K562 (cell line): ENCODE results near the gene SCAMP5. TPM values are rescaled to one million over a fixed set of nuclear protein-coding genes. Genes with fewer than 3 reads are reported as not detected.

Experiments used
- BACH1 ChIP-seq: fragments of 200-800 bp; sonication (Bioruptor generic); IDR thresholded peaks from 2 replicates; pipeline ENCODE4 v1.6.1; 2016; ENCODE audit warnings: missing genetic modification characterization, missing compliant biosample characterization
- BHLHE40 ChIP-seq: IDR thresholded peaks from 2 replicates; pipeline ENCODE4 v1.6.1; 2011; ENCODE audit warnings: low read length, improper control_type of control experiment
- BMI1 ChIP-seq: fragments of 150-350 bp; IDR thresholded peaks from 2 replicates; pipeline ENCODE4 v1.6.1; 2014; ENCODE audit warnings: low read length
- CEBPB ChIP-seq: fragments of 450-650 bp; IDR thresholded peaks from 2 replicates; pipeline ENCODE4 v1.6.1; 2016; ENCODE audit warnings: missing genetic modification characterization, missing compliant biosample characterization
- ELF4 ChIP-seq: fragments of 450-650 bp; formaldehyde crosslinking; IDR thresholded peaks from 2 replicates; pipeline ENCODE4 v1.4.0; 2022; ENCODE audit warnings: missing genetic modification characterization
- GABPB1 ChIP-seq: sonication (generic); formaldehyde crosslinking; IDR thresholded peaks from 2 replicates; pipeline ENCODE4 v1.8.0; 2022; ENCODE audit warnings: mild to moderate bottlenecking, missing genetic modification reagents
- GATAD2A ChIP-seq: fragments of 450-650 bp; IDR thresholded peaks from 2 replicates; pipeline ENCODE4 v1.6.1; 2017
- GTF2E2 ChIP-seq: fragments of 200-800 bp; sonication (Bioruptor generic); IDR thresholded peaks from 2 replicates; pipeline ENCODE4 v1.6.1; 2016; ENCODE audit warnings: missing genetic modification characterization, missing compliant biosample characterization
- HMG20B ChIP-seq: fragments of 250-450 bp; sonication (Bioruptor Pico); IDR thresholded peaks from 2 replicates; pipeline ENCODE4 v1.5.0; 2021; ENCODE audit warnings: mild to moderate bottlenecking
- HNRNPLL ChIP-seq: fragments of 200-400 bp; formaldehyde crosslinking; IDR thresholded peaks from 2 replicates; pipeline ENCODE4 v1.6.1; 2017; ENCODE audit warnings: low read length, low read depth, mild to moderate bottlenecking; ENCODE audit not compliant: poor library complexity, severe bottlenecking
- KDM1A ChIP-seq, 2 experiments: fragments of 450-650 bp; IDR thresholded peaks; 2 replicates each; pipeline ENCODE4 v1.6.1; 2016; ENCODE audit warnings: mild to moderate bottlenecking in 2 of 2
- KDM4B ChIP-seq, 2 experiments: fragments of 450-650 bp in 1 of 2; sonication (generic) in 1 of 2; IDR thresholded peaks; 2 replicates each; pipeline ENCODE4 v1.6.1; 2016 to 2017; ENCODE audit warnings: borderline replicate concordance in 2 of 2, antibody characterized with exemption in 1 of 2, low read depth in 1 of 2, mild to moderate bottlenecking in 1 of 2
- MAFG ChIP-seq: fragments of 450-650 bp; conservative IDR thresholded peaks from 2 replicates; pipeline ENCODE4 v1.6.1; 2016; ENCODE audit warnings: missing genetic modification characterization, missing compliant biosample characterization
- MECOM ChIP-seq: fragments of 250-450 bp; sonication (Bioruptor Pico); IDR thresholded peaks from 2 replicates; pipeline ENCODE4 v1.8.0; 2022; ENCODE audit warnings: inconsistent platforms
- MTA1 ChIP-seq: fragments of 450-650 bp; IDR thresholded peaks from 2 replicates; pipeline ENCODE4 v1.6.1; 2017; ENCODE audit warnings: borderline replicate concordance
- NFATC3 ChIP-seq: fragments of 450-650 bp; IDR thresholded peaks from 2 replicates; pipeline ENCODE4 v1.6.1; 2017; ENCODE audit warnings: mild to moderate bottlenecking
- NFIC ChIP-seq: fragments of 450-650 bp; IDR thresholded peaks from 2 replicates; pipeline ENCODE4 v1.6.1; 2017; ENCODE audit warnings: mild to moderate bottlenecking, inconsistent platforms
- PHB2 ChIP-seq: fragments of 450-650 bp; IDR thresholded peaks from 2 replicates; pipeline ENCODE4 v1.6.1; 2017; ENCODE audit warnings: low read depth
- PRPF4 ChIP-seq: fragments of 200-400 bp; formaldehyde crosslinking; IDR thresholded peaks from one replicate; pipeline ENCODE4 v1.6.1; 2017; ENCODE audit warnings: low read length, low read depth, mild to moderate bottlenecking; ENCODE audit not compliant: insufficient read depth, poor library complexity, severe bottlenecking
- RUNX1 ChIP-seq: sonication (generic); IDR thresholded peaks from 2 replicates; pipeline ENCODE4 v1.6.1; 2016; ENCODE audit warnings: antibody characterized with exemption, low read depth
- TBP ChIP-seq: optimal IDR thresholded peaks from 2 replicates; pipeline ENCODE3; 2011; ENCODE audit warnings: low read depth, low read length, improper control_type of control experiment
- TSC22D4 ChIP-seq: fragments of 450-650 bp; IDR thresholded peaks from 2 replicates; pipeline ENCODE4 v1.6.1; 2016; ENCODE audit warnings: missing genetic modification characterization, missing biosample characterization, control low read depth
- XRCC5 ChIP-seq: fragments of 200-400 bp; formaldehyde crosslinking; IDR thresholded peaks from 2 replicates; pipeline ENCODE4 v1.6.1; 2017; ENCODE audit warnings: low read depth, mild to moderate bottlenecking, low read length
- ZC3H11A ChIP-seq: IDR thresholded peaks from 2 replicates; pipeline ENCODE4 v1.6.1; 2012; ENCODE audit warnings: low read depth, low read length, improper control_type of control experiment
- ZEB2 ChIP-seq: fragments of 450-650 bp; IDR thresholded peaks from 2 replicates; pipeline ENCODE4 v1.6.1; 2016
- ZKSCAN3 ChIP-seq: fragments of 250-450 bp; sonication (Bioruptor Pico); IDR thresholded peaks from 2 replicates; pipeline ENCODE4 v1.4.0; 2020
- polyA plus RNA-seq, 8 experiments: library from polyadenylated mRNA; depleted of rRNA in 4 of 8; stranded (reverse) in 5 of 8; unstranded in 3 of 8; fragments of >200 nt; fragmentation: Nextera tagmentation in 2 of 8; fragmentation: Illumina TruSeq in 1 of 8; extraction: Ambion mirVana in 2 of 8; extraction: Trizol in 1 of 8; gene quantifications; 2 replicates each; pipeline versions ENCODE4 v1.2.1 to v1.2.3, GENCODE V29; 2011 to 2014; ENCODE audit warnings: inconsistent platforms in 1 of 8, missing spikeins in 1 of 8
- total RNA-seq, 7 experiments: library from RNA; depleted of rRNA in 6 of 7; stranded (reverse); fragments of >200 nt in 6 of 7; fragmentation: Illumina TruSeq in 2 of 7; extraction: Trizol in 2 of 7; gene quantifications; 2 replicates each; pipeline versions ENCODE4 v1.2.1 to v1.2.3, GENCODE V29; 2011 to 2021; ENCODE audit warnings: low replicate concordance in 1 of 7
- TF ChIP-seq, protein P1 (sequence below): fragments of 450-650 bp; IDR thresholded peaks from 2 replicates; pipeline ENCODE4 v1.6.1; 2017; ENCODE audit warnings: antibody characterized with exemption, mild to moderate bottlenecking
- TF ChIP-seq, protein P2 (sequence below): fragments of 450-650 bp; IDR thresholded peaks from 2 replicates; pipeline ENCODE4 v1.6.1; 2014; ENCODE audit warnings: low read depth, mild to moderate bottlenecking, moderate library complexity, borderline replicate concordance

SCAMP5 gene
- total and polyA plus RNA-seq, 9 of the 15 experiments (the other 6 are each of a cell fraction or from before 2014, with no cell fraction given): 0.09 to 0.29 (median 0.19) TPM; not detected in 5

DNA sequence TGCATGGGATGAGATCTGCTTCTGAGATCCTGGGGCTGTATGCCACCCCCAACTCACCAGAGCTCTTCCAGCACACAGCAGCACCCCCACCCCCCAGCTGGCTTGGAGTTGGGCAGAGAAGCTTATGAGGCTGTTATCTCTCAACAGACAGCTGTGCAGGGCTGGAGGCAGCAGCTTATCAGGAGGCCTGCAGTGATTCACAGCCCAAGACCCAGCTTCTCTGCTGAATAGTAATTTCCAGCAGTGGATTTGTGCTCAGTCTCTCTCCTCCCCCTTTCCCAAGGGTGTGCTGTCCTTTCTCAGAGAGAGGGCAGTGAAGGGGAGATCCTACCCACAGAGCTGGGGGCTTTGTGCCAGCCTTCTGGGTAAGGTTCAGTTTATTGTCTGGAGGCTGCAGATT, 40.8 kb upstream of the SCAMP5 start (continued):
- TF ChIP-seq, protein P1, sequence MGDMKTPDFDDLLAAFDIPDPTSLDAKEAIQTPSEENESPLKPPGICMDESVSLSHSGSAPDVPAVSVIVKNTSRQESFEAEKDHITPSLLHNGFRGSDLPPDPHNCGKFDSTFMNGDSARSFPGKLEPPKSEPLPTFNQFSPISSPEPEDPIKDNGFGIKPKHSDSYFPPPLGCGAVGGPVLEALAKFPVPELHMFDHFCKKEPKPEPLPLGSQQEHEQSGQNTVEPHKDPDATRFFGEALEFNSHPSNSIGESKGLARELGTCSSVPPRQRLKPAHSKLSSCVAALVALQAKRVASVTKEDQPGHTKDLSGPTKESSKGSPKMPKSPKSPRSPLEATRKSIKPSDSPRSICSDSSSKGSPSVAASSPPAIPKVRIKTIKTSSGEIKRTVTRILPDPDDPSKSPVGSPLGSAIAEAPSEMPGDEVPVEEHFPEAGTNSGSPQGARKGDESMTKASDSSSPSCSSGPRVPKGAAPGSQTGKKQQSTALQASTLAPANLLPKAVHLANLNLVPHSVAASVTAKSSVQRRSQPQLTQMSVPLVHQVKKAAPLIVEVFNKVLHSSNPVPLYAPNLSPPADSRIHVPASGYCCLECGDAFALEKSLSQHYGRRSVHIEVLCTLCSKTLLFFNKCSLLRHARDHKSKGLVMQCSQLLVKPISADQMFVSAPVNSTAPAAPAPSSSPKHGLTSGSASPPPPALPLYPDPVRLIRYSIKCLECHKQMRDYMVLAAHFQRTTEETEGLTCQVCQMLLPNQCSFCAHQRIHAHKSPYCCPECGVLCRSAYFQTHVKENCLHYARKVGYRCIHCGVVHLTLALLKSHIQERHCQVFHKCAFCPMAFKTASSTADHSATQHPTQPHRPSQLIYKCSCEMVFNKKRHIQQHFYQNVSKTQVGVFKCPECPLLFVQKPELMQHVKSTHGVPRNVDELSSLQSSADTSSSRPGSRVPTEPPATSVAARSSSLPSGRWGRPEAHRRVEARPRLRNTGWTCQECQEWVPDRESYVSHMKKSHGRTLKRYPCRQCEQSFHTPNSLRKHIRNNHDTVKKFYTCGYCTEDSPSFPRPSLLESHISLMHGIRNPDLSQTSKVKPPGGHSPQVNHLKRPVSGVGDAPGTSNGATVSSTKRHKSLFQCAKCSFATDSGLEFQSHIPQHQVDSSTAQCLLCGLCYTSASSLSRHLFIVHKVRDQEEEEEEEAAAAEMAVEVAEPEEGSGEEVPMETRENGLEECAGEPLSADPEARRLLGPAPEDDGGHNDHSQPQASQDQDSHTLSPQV: no peak
- TF ChIP-seq HNRNPLL: no peak
- no peak for TF ChIP-seq CEBPB
- peak; percentile 88; the same call in 1 of the 2 replicates for TF ChIP-seq RUNX1
- no peak for TF ChIP-seq GTF2E2 (tag)
- TF ChIP-seq, protein P2, sequence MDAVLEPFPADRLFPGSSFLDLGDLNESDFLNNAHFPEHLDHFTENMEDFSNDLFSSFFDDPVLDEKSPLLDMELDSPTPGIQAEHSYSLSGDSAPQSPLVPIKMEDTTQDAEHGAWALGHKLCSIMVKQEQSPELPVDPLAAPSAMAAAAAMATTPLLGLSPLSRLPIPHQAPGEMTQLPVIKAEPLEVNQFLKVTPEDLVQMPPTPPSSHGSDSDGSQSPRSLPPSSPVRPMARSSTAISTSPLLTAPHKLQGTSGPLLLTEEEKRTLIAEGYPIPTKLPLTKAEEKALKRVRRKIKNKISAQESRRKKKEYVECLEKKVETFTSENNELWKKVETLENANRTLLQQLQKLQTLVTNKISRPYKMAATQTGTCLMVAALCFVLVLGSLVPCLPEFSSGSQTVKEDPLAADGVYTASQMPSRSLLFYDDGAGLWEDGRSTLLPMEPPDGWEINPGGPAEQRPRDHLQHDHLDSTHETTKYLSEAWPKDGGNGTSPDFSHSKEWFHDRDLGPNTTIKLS: peak; percentile 38; the same call in 1 of the 2 replicates
- no peak for TF ChIP-seq GABPB1 (CRISPR knock-in tag)
- peak; percentile 40; the same call in 1 of the 2 replicates for TF ChIP-seq XRCC5
- peak; percentile 96 for TF ChIP-seq NFIC
- TF ChIP-seq BMI1: no peak
- TF ChIP-seq TSC22D4 (tag): no peak
- TF ChIP-seq BHLHE40: peak; percentile 85
- peak; percentile 85; the same call in 1 of the 2 replicates for TF ChIP-seq NFATC3
- no peak for TF ChIP-seq MECOM
- peak; percentile 93 for TF ChIP-seq PHB2
- peak; percentile 100 for TF ChIP-seq KDM1A (IDR thresholded peaks at IDR 0.05)
- 0 out of 2 replicates have a peak, but pooled peaks have one; percentile 49 for TF ChIP-seq ELF4 (CRISPR knock-in tag)
- TF ChIP-seq GATAD2A: 0 out of 2 replicates have a peak, but pooled peaks have one; percentile 67
- peak; percentile 81 for TF ChIP-seq BACH1 (tag)
- peak; percentile 38 for TF ChIP-seq MAFG (tag)
- TF ChIP-seq PRPF4: no peak
- TF ChIP-seq HMG20B: no peak; the same call in 1 of the 2 replicates
- TF ChIP-seq ZEB2: 0 out of 2 replicates have a peak, but pooled peaks have one; percentile 28
- TF ChIP-seq ZKSCAN3 (CRISPR knock-in tag): no peak
- TF ChIP-seq KDM4B (IDR thresholded peaks at IDR 0.05; ENCODE audit: borderline replicate concordance in 2 of 2, low read depth in 1 of 2): 0 out of 4 replicates have a peak, but pooled peaks of 1 of the 2 experiments have one; percentile 57
- TF ChIP-seq ZC3H11A: no peak
- peak; percentile 78; the same call in 1 of the 2 replicates for TF ChIP-seq MTA1
- no peak for TF ChIP-seq TBP
